NCI-H2227 (cell line): ENCODE data around the gene AMER3.

Experiments
- DNase-seq: peaks from one replicate; lab custom pipeline; 2025; ENCODE audit not compliant: unreplicated experiment; lab: John Stamatoyannopoulos, UW

Gene AMER3

GRCh38 chr2:130749641-130750040, 5.7 kb upstream of the AMER3 start:
- no peak for DNase-seq

GRCh38 chr2:130754811-130755210, 529 bp upstream of the AMER3 start:
- no peak for DNase-seq

GRCh38 chr2:130756053-130756873, 923 bp downstream of the AMER3 start:
- peak; percentile 79 for DNase-seq

GRCh38 chr2:130756874-130757668, 1.7 kb downstream of the AMER3 start:
- DNase-seq: no peak

GRCh38 chr2:130759906-130760753, 4.8 kb downstream of the AMER3 start:
- no peak for DNase-seq

- DNase-seq: no peak
Observed at GRCh38 chr2:130760754-130761751, 5.7 kb downstream of the AMER3 start.

GRCh38 chr2:130762031-130762909, 6.9 kb downstream of the AMER3 start:
- DNase-seq: no peak

GRCh38 chr2:130762910-130763385, 7.6 kb downstream of the AMER3 start:
- DNase-seq: no peak

- DNase-seq: no peak
Observed at GRCh38 chr2:130763405-130763804, 8.1 kb downstream of the AMER3 start.

GRCh38 chr2:130764035-130764820, 8.9 kb downstream of the AMER3 start:
- DNase-seq: no peak

GRCh38 chr2:130764821-130765115, 9.4 kb downstream of the AMER3 start:
- no peak for DNase-seq

GRCh38 chr2:130765464-130765863, 10.1 kb downstream of the AMER3 start:
- DNase-seq: no peak

GRCh38 chr2:130766037-130766436, 10.7 kb downstream of the AMER3 start:
- no peak for DNase-seq

- no peak for DNase-seq
Observed at GRCh38 chr2:130766711-130767407, 11.5 kb downstream of the AMER3 start.

GRCh38 chr2:130767408-130767775, 12.1 kb downstream of the AMER3 start:
- DNase-seq: no peak

- no peak for DNase-seq
Observed at GRCh38 chr2:130768191-130768855, 13.0 kb downstream of the AMER3 start.

- no peak for DNase-seq
Observed at GRCh38 chr2:130769343-130769907, 14.1 kb downstream of the AMER3 start.
